ENCODE measurements around the gene ABHD8.

DNA sequence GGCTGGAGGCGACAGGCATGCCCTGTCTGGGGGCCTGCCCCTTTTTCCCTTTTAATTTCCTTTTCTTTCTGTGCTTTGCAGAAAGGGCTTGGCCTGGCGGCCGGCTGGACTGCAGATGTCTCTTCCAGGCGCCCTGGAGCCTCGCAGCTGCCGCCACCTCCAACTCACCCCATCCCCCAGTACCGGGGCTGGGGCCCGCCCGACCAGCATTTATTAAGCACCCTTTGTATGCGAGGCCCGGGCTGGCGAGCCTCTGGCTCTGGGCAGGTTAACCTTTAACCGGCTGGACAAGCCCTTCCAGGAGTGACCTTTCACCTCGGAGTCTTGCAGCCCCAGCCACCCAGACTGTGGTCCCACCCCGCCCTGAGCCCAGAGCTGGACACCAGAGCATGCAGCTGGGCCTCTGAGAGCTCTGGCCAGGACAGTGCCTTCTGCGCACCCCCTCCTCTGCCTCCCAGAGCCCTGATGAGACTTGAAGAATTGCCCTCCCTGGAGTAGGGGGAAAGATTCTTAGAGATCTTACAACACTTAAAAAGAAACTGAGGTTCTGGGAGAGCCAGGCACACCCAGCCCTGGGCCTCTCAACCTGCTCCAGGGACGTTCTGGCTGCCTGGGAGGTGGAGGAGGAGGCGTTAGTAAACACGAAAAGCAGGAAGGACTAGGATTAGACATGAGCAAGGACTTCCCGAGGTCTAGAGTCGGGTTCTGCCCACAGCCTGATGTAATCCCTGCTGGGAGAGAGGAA, 56.4 kb downstream of the ABHD8 start:
- TF ChIP-seq CTCF (IDR thresholded peaks at IDR 0.05) = no peak
- TF ChIP-seq POLR2A (IDR thresholded peaks at IDR 0.05) = no peak
- TF ChIP-seq POLR2AphosphoS5 (IDR thresholded peaks at IDR 0.05) = no peak
- TF ChIP-seq EP300 (IDR thresholded peaks at IDR 0.05) = no peak
